HG03521 (cell line): ENCODE measurements around the gene NOL9.

ENCODE experiments used
- ATAC-seq: cut with Tn5 transposase; IDR thresholded peaks from one replicate; pipeline ENCODE4 v1.9.1; 2021; ENCODE audit warnings: mild to moderate bottlenecking, moderate library complexity; ENCODE audit not compliant: unreplicated experiment

Gene NOL9

DNA sequence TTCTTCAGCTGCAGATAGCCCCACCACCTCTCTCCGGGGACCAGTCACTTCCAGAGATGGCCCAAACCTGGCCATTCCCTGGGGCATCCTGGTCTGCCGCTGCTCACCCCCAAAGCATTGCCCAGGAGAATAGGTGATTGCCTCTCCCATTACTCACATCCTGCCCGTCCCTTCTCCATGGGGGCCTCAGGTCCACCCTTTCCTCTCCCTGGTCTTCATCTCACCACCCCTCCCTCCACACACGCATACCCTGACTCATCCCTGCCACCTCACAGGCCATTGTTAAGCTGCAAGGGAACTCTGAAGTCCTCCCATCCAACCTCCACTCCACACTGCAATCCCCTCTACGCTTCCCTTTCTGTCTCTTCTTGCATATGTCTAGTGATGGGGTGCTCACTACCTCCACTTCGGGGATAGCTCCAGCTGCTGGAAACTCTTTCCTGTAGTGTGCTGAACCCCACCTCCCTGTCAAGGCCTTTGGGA is 62.8 kb downstream of the NOL9 start, which contains the start of gene PLEKHG5:
Gene PLEKHG5, minus strand, starts transcription at position 188 of the 483 bp plus-strand sequence. CDS start 14,096 bp downstream, outside the sequence.
- ATAC-seq: no peak

DNA sequence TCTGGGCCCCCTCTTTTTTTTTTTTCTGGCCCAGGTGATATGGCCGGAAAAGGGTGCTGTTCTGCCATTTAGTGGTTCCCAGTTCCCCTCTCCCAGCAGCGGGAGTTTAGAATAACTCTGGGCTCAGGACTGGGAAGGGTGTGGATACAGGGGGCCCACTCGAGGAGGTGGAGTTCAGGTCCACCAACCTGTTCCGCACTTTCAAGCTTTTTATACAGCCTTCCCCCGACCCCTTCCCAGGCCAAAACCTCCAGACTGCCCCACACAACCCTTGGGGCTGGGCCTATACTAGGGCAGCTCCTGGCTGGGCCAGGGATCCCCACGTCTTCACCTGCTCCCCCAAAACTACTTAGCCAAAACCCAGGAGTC is 63.2 kb downstream of the NOL9 start:
- no peak for ATAC-seq

DNA sequence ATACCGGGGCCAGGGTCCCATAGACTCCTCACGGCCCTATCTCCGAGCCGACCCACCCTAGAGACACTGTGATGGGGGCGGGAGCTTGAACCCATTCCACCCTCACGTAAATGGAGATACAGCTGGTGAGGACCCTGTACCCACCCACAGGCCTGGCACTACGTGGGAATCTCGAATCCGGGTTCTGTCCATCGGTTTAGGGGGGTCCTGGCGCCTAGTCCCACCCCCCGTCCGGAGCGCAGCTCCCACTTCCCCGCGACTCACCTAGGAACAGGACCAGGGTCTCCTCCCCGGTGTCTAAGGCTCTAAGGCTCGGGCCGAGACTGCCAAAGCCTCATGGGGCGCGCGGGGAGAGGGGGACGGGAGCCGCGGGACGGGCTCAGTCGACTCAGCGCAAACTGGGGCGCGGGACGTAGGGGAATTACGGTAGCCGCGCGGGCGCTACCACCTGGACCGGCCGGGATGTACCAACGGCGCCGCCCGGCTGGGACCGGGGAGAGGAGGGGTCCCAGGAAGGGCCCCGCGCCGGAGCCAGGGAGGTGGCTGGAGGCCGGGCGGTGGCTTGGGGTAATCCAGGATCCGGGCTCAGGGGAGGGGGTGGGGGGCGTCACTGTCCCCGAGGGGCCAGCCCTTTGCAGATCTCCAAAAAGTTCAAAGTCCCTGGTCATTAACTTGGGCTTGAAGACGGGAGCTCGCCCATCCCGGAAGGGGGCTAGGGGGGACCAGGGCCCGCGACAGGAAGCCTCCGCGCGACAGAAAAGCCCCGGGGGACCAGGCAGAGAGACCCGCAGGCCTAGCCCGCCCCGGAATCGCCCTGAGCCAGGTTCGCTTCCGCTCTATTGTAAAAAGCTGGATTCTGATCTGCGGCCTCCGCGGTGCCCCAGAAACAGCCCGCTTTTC is 63.9 kb downstream of the NOL9 start:
- peak; percentile 40 for ATAC-seq

DNA sequence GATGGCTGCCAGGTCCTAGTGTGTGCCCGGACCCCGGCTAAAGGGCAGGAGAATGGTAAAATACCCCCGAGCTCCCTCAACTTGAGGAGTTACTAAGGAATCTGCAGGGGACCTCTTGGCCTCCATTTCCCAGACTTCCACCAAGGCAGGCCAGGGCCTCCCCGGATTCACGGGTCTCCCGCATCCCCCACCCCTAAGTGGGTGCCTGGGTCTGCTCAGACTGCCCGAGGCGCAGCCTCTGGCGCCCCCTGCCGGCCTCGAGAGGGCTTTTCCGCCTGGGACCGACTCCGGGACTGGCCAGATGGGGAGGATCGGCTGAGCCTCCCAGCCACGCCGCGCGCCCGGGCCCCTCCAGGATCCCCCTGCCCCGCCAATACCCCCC is 64.5 kb downstream of the NOL9 start:
- ATAC-seq: peak; percentile 50

DNA sequence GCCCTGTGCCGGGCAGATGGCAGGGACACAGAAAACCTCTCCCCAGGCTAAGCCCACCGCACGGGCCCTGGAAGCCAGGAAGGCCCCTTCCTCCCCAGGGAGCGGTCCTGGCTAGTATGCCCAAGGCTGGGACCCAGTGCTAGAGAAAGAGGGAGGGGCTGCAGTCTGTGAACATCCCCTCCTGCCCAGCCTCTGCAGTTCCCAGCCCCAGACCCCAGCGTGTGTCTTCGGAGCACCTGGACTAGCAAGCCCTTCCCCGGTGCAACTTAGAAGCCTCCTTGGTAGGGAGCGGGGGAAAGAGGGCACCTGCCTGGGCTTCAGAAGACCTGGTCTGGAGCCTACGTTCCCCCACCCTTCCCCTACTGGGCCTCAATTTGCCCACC is 64.9 kb downstream of the NOL9 start:
- no peak for ATAC-seq

GRCh38 chr1:6488602-6489382 is 65.5 kb downstream of the NOL9 start:
- no peak for ATAC-seq

- ATAC-seq: no peak
These were observed 66.4 kb downstream of the NOL9 start for GRCh38 chr1:6487804-6488484.

- no peak for ATAC-seq
These were observed 67.8 kb downstream of the NOL9 start for GRCh38 chr1:6486433-6487011.

GRCh38 chr1:6485168-6486101 is 68.9 kb downstream of the NOL9 start:
- ATAC-seq: no peak

GRCh38 chr1:6484826-6485167 is 69.5 kb downstream of the NOL9 start:
- no peak for ATAC-seq

- ATAC-seq: no peak
These were observed 70.6 kb downstream of the NOL9 start for GRCh38 chr1:6483761-6484117.

GRCh38 chr1:6483017-6483760 is 71.1 kb downstream of the NOL9 start:
- ATAC-seq: no peak

DNA sequence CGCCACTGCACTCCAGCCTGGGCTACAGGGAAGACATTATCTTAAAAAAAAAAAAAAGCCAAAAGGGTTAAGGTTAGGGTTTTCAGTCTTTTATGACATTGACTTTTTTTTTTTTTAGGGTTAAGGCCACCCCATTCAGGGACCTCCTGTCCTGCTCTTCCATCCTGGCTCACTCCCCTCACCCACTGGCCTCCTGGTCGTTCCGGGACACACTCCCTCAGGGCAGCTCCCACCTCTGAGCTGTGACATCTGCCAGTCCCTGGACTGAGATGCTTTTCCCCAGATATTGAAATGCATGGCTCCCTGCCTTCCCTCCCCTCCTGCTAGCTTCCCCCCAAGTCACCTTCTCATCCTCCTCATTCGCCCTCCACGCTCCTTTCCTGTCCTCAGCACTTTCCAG is 72.5 kb downstream of the NOL9 start:
- ATAC-seq: no peak

DNA sequence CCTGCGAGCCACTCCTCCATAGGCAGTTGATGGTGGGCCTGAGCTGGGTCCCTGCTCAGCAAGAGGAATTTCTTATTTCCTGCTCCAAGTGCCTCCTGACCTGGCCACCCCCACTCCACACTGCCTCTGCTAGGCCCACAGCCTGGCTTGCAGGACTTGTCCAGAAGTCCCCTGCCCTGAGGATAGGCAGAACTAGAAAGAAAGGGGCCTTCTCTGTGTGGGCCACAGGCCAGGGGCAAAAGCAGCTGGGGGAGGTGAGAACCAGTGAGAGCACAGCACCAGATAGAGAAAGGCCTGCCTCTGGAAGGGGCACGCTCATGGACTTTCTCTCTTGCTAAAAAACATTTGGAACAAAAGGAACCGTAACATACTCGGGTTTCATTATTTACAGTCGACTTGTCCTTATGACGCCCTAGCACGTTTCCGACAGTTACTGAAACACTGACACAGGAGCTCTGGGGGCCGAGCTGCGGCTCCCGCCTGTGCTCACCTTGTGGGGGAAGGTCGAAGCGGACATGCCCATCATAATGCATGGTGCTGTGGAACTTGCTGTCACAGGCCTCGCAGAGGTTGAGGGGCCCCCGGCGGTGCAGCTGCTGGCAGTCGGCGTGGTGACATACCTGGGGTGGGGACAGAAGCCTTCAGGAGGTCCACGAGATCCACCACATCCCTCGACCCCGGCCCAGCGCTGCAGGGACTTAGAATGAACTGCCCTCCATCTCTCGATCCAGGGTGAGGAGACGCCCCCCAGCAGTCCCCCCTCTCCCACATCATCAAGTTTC is 77.1 kb downstream of the NOL9 start:
- no peak for ATAC-seq

DNA sequence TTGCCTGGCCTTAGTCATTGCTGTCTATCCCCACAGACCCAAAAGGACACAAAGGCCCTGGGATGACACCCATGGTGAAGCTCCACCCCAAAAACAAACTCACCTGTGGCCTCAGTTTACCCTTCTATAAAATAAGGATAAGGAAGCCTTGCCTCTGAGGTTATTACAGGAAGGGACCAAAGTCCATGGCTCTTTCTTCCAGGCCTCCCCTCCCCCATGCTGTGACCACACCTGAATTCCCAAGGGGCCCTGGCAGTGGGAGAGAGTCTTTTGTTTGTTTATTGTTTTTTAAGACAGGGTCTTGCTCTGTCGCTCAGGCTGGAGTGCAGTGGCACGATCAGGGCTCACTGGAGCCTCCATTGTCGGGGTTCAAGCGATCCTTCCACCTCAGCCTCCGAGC is 77.8 kb downstream of the NOL9 start:
- ATAC-seq: no peak

- no peak for ATAC-seq
These were observed 78.8 kb downstream of the NOL9 start for GRCh38 chr1:6475381-6476133.

DNA sequence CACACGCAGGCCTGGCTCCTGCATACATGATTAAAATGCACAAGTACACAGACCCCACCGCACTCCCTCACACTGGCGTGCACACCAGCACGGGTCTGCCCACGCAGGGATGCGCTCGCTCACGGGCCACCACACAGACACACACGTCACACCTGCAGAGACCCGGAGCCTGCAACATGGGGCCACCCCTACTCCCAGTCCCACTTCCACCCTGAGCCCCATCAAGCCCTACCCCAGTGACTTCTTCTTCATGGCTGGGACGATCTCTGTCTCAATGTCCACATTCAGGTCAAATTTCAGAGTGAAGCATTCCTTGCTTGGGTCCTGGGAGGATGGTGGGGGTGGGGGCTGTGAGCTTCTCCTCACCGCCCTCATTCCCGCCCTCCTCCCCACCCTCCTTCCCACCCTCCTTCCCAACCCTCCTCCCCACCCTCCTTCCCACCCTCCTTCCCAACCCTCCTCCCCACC is 79.5 kb downstream of the NOL9 start:
- ATAC-seq: no peak
